GM12878 (cell line): ENCODE results near the gene TLE3. TPM values are rescaled to one million over a fixed set of nuclear protein-coding genes. Genes with fewer than 3 reads are reported as not detected.

ENCODE experiments used
- ATAC-seq: fragments of 200-7000 bp; cut with Tn5 transposase; 3 replicates; pipeline ENCODE4 v1.9.1; 2020; ENCODE audit warnings: mild to moderate bottlenecking, moderate library complexity
- BruUV-seq: library from RNA; stranded (reverse); fragments of 400-500 nt; replicated peaks from 2 replicates; lab custom pipeline; 2021; lab: Mats Ljungman, UMichigan
- CTCF ChIA-PET: fragments of 300-600 bp; sonication (Branson Sonifier 250); formaldehyde crosslinking; extraction: SDS; loops from one replicate; lab custom pipeline; 2021; ENCODE audit warnings: inconsistent platforms; lab: Yijun Ruan, JAX
- POLR2A ChIA-PET: fragments of 350-600 bp; formaldehyde crosslinking; extraction: SDS; loops from one replicate; lab custom pipeline; 2021; ENCODE audit warnings: inconsistent platforms; lab: Charles Lee
- RAD21 ChIA-PET: fragments of 300-600 bp; sonication (Branson Sonifier 250); formaldehyde crosslinking; loops from one replicate; lab custom pipeline; 2023; ENCODE audit warnings: antibody characterized with exemption; ENCODE audit not compliant: unreplicated experiment; lab: Charles Lee
- SMC1A ChIA-PET: fragments of 300-600 bp; sonication (Branson Sonifier 250); formaldehyde crosslinking; loops from one replicate; lab custom pipeline; 2023; ENCODE audit not compliant: unreplicated experiment, uncharacterized antibody; lab: Charles Lee
- DNase-seq: peaks from one replicate; pipeline ENCODE4 v3.0.0-alpha.2; 2011; ENCODE audit warnings: low read depth, low spot score
- FAIRE-seq: peaks from 3 replicates; lab custom pipeline; 2011; peaks lifted over from hg19 to GRCh38; lab: Jason Lieb, UNC
- H2AFZ ChIP-seq: 2 replicates; pipeline ENCODE4 v1.6.0; 2011; ENCODE audit warnings: low read depth, low read length, control low read depth; ENCODE audit not compliant: control insufficient read depth
- H3K27ac ChIP-seq: 2 replicates; pipeline ENCODE4 v1.5.1; 2011; ENCODE audit warnings: control low read depth; ENCODE audit not compliant: control insufficient read depth, insufficient read depth
- H3K27me3 ChIP-seq, 2 experiments: replicated peaks in 1 of 2; 2 replicates each; pipeline versions ENCODE4 v1.6.0 to v1.6.1; 2011; ENCODE audit warnings: low read length in 1 of 2; ENCODE audit not compliant: control insufficient read depth in 2 of 2, insufficient read depth in 2 of 2
- H3K36me3 ChIP-seq, 2 experiments: 2 replicates each; pipeline ENCODE4 v1.5.1; 2011; ENCODE audit warnings: low read length in 1 of 2; ENCODE audit not compliant: control insufficient read depth in 2 of 2, insufficient read depth in 2 of 2
- H3K4me1 ChIP-seq: 2 replicates; pipeline ENCODE4 v1.6.1; 2011; ENCODE audit warnings: mild to moderate bottlenecking, low read length, moderate library complexity, mixed read lengths; ENCODE audit not compliant: control insufficient read depth, insufficient read depth
- H3K4me2 ChIP-seq: 2 replicates; pipeline ENCODE4 v1.6.0; 2011; ENCODE audit warnings: control low read depth; ENCODE audit not compliant: control insufficient read depth, insufficient read depth
- H3K4me3 ChIP-seq: fragments of 200-600 bp; sonication (generic); 2 replicates; pipeline ENCODE4 v1.5.1; 2016
- H3K79me2 ChIP-seq: 2 replicates; pipeline ENCODE4 v1.6.0; 2011; ENCODE audit warnings: low read length; ENCODE audit not compliant: control insufficient read depth, insufficient read depth
- H3K9ac ChIP-seq: 2 replicates; pipeline ENCODE4 v1.8.0; 2011; ENCODE audit warnings: low read length, control low read depth, mixed read lengths; ENCODE audit not compliant: control insufficient read depth, insufficient read depth
- H3K9me3 ChIP-seq: replicated peaks from 3 replicates; pipeline ENCODE4 v1.5.1; 2011; ENCODE audit warnings: mild to moderate bottlenecking, low read length; ENCODE audit not compliant: control insufficient read depth, insufficient read depth
- H4K20me1 ChIP-seq: 2 replicates; pipeline ENCODE4 v1.6.0; 2011; ENCODE audit not compliant: control insufficient read depth, insufficient read depth
- BACH1 ChIP-seq: fragments of 450-650 bp; IDR thresholded peaks from 2 replicates; pipeline ENCODE4 v1.6.1; 2017; ENCODE audit warnings: mild to moderate bottlenecking, borderline replicate concordance
- EED ChIP-seq: sonication (generic); IDR thresholded peaks from 2 replicates; pipeline ENCODE4 v1.6.1; 2016; ENCODE audit warnings: antibody characterized with exemption, low read depth
- MTA2 ChIP-seq: fragments of 450-650 bp; IDR thresholded peaks from 2 replicates; pipeline ENCODE4 v1.6.1; 2016; ENCODE audit warnings: low read depth, mild to moderate bottlenecking, moderate library complexity
- NR2C1 ChIP-seq: fragments of 450-650 bp; IDR thresholded peaks from 2 replicates; pipeline ENCODE4 v1.6.1; 2017; ENCODE audit warnings: antibody characterized with exemption, mild to moderate bottlenecking, moderate library complexity
- SREBF1 ChIP-seq: IDR thresholded peaks from 2 replicates; pipeline ENCODE4 v1.6.1; 2012; ENCODE audit warnings: mild to moderate bottlenecking, low read length
- WGBS: methylation state at CpG from one replicate; pipeline ENCODE4 v1.1.6; 2016; ENCODE audit warnings: low lambda C conversion rate; ENCODE audit not compliant: insufficient replicate concordance, insufficient coverage; ENCODE audit errors: missing lambda C conversion rate; 5-methylcytosine and 5-hydroxymethylcytosine counted together
- in situ Hi-C: fragments of 300-500 bp; cut with MboI; formaldehyde crosslinking; loops from 9 replicates; pipeline ENCODE4 v1.14.3; 2018; ENCODE audit warnings: mixed read lengths
- intact Hi-C: fragments of 100-400 bp; cut with micrococcal nuclease; formaldehyde crosslinking; loops from one replicate; pipeline ENCODE4 v1.14.2; 2022; ENCODE audit not compliant: unreplicated experiment
- polyA plus RNA-seq, 11 experiments: library from polyadenylated mRNA; depleted of rRNA in 4 of 11; unstranded in 6 of 11; stranded (reverse) in 5 of 11; fragments of >200 nt; fragmentation: Nextera tagmentation in 4 of 11; fragmentation: Illumina TruSeq in 1 of 11; extraction: Ambion mirVana in 4 of 11; extraction: Trizol in 1 of 11; gene quantifications; 1 replicate in 1 of 11; 2 replicates in 10 of 11; pipeline versions ENCODE4 v1.2.1 to v1.2.3, GENCODE V29; 2011 to 2016; ENCODE audit warnings: inconsistent platforms in 2 of 11, missing spikeins in 2 of 11, low read depth in 1 of 11
- total RNA-seq, 4 experiments: library from RNA; depleted of rRNA in 3 of 4; stranded (reverse); fragments of >200 nt in 3 of 4; fragmentation: Illumina TruSeq in 1 of 4; extraction: Trizol in 1 of 4; gene quantifications; 2 replicates each; pipeline versions ENCODE4 v1.2.1 to v1.2.3, GENCODE V29; 2013 to 2021
- TF ChIP-seq, protein P1 (sequence below): fragments of 450-650 bp; IDR thresholded peaks from 2 replicates; pipeline ENCODE4 v1.6.1; 2017; ENCODE audit warnings: borderline replicate concordance
- TF ChIP-seq, protein P2 (sequence below): fragments of 450-650 bp; IDR thresholded peaks from 2 replicates; pipeline ENCODE4 v1.6.1; 2017; ENCODE audit warnings: antibody characterized with exemption, mild to moderate bottlenecking, moderate library complexity

TLE3 gene
- total and polyA plus RNA-seq, 10 of the 15 experiments (the other 5 are each of a cell fraction or from before 2014, with no cell fraction given): 1.2 to 65.5 (median 9.7) TPM

GRCh38 chr15:70088887-70089691, 8.6 kb downstream of the TLE3 start:
- no peaks in the 10 kb centered on the region for H3K9me3 ChIP-seq
- H2AFZ ChIP-seq: no peak overlapping the region
- H3K27me3 ChIP-seq: no peaks in the 10 kb centered on the region
- H3K4me2 ChIP-seq: no peak overlapping the region
- ChIA-PET RAD21 (no interaction called here), CTCF (no interaction called here), SMC1A (no interaction called here), POLR2A (interaction anchor here (1.5 kb wide), 1 partner anchor 51 kb away, joined by 3 read pairs; no protein-coding TSS in a partner anchor)
- no peak for TF ChIP-seq SREBF1
- TF ChIP-seq, protein P1, sequence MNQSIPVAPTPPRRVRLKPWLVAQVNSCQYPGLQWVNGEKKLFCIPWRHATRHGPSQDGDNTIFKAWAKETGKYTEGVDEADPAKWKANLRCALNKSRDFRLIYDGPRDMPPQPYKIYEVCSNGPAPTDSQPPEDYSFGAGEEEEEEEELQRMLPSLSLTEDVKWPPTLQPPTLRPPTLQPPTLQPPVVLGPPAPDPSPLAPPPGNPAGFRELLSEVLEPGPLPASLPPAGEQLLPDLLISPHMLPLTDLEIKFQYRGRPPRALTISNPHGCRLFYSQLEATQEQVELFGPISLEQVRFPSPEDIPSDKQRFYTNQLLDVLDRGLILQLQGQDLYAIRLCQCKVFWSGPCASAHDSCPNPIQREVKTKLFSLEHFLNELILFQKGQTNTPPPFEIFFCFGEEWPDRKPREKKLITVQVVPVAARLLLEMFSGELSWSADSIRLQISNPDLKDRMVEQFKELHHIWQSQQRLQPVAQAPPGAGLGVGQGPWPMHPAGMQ: no peak
- TF ChIP-seq NR2C1: no peak
- no peak for TF ChIP-seq MTA2
- in situ Hi-C loops: no loop called here
- peaks cover 7 to 28% of the 10 kb centered on the region in 2 experiments for H3K36me3 ChIP-seq
- peaks cover 34% of the 10 kb centered on the region for H3K79me2 ChIP-seq
- 90% methylated on average over 17 of the region's 23 CpGs for WGBS
- ATAC-seq (no peak), FAIRE-seq (no peak), DNase-seq (no peak)
- no peak overlapping the region for H3K9ac ChIP-seq
- intact Hi-C loops: no loop called here
- H3K4me3 ChIP-seq: no peak overlapping the region
- H3K4me1 ChIP-seq: peaks cover 30% of the 10 kb centered on the region
- H3K27ac ChIP-seq: no peak overlapping the region
- peaks cover 20% of the 10 kb centered on the region; the same call in 1 of the 2 replicates for H4K20me1 ChIP-seq
- BruUV-seq: no TSS peak

DNA sequence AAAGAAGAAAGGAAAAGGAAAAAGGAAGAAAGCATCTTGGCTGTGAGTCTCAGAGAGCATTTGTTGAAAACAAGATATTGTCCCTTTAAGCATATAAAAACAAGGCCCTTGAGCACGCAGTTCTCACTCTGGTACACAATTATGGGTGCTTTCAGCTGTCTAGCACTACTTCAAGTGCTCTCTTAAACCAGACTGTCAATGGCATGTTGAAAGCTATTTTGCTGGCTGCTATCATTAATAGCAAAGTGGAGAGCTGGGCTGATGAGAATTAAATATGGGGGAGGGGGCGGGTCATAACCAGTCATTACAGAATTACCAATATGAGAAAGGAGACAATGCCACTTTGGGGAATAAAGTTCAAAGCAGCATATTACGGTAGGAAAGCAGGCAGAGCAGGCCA, 9.3 kb downstream of the TLE3 start:
- no peak overlapping the region for H2AFZ ChIP-seq
- no peak overlapping the region for H3K27ac ChIP-seq
- no peaks in the 10 kb centered on the region for H3K9me3 ChIP-seq
- DNase-seq (no peak), ATAC-seq (no peak), FAIRE-seq (no peak)
- H3K4me1 ChIP-seq: peaks cover 31% of the 10 kb centered on the region
- ChIA-PET CTCF (no interaction called here), POLR2A (interaction anchor here (0.6 to 1.5 kb wide), 2 partner anchors 52 to 72 kb away, joined by 3 to 6 read pairs; no protein-coding TSS in a partner anchor), SMC1A (no interaction called here), RAD21 (interaction anchor here (0.6 kb wide), 1 partner anchor 337 kb away, joined by 3 read pairs; no protein-coding TSS in a partner anchor)
- BruUV-seq: no TSS peak
- no peak overlapping the region for H3K9ac ChIP-seq
- no peak overlapping the region for H3K4me2 ChIP-seq
- H3K36me3 ChIP-seq: peaks cover 7 to 28% of the 10 kb centered on the region in 2 experiments
- peaks cover 20% of the 10 kb centered on the region; the same call in 1 of the 2 replicates for H4K20me1 ChIP-seq
- H3K4me3 ChIP-seq: no peak overlapping the region
- intact Hi-C loops (no loop called here), in situ Hi-C loops (no loop called here)
- no peaks in the 10 kb centered on the region for H3K27me3 ChIP-seq
- WGBS: 48% methylated on average over 3 of the region's 3 CpGs
- peaks cover 29% of the 10 kb centered on the region for H3K79me2 ChIP-seq
- TF ChIP-seq BACH1: no peak
- TF ChIP-seq EED: no peak
- TF ChIP-seq, protein P2, sequence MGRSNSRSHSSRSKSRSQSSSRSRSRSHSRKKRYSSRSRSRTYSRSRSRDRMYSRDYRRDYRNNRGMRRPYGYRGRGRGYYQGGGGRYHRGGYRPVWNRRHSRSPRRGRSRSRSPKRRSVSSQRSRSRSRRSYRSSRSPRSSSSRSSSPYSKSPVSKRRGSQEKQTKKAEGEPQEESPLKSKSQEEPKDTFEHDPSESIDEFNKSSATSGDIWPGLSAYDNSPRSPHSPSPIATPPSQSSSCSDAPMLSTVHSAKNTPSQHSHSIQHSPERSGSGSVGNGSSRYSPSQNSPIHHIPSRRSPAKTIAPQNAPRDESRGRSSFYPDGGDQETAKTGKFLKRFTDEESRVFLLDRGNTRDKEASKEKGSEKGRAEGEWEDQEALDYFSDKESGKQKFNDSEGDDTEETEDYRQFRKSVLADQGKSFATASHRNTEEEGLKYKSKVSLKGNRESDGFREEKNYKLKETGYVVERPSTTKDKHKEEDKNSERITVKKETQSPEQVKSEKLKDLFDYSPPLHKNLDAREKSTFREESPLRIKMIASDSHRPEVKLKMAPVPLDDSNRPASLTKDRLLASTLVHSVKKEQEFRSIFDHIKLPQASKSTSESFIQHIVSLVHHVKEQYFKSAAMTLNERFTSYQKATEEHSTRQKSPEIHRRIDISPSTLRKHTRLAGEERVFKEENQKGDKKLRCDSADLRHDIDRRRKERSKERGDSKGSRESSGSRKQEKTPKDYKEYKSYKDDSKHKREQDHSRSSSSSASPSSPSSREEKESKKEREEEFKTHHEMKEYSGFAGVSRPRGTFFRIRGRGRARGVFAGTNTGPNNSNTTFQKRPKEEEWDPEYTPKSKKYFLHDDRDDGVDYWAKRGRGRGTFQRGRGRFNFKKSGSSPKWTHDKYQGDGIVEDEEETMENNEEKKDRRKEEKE: no peak
